ENCODE measurements around the gene SLC30A1.

SLC30A1 gene

DNA sequence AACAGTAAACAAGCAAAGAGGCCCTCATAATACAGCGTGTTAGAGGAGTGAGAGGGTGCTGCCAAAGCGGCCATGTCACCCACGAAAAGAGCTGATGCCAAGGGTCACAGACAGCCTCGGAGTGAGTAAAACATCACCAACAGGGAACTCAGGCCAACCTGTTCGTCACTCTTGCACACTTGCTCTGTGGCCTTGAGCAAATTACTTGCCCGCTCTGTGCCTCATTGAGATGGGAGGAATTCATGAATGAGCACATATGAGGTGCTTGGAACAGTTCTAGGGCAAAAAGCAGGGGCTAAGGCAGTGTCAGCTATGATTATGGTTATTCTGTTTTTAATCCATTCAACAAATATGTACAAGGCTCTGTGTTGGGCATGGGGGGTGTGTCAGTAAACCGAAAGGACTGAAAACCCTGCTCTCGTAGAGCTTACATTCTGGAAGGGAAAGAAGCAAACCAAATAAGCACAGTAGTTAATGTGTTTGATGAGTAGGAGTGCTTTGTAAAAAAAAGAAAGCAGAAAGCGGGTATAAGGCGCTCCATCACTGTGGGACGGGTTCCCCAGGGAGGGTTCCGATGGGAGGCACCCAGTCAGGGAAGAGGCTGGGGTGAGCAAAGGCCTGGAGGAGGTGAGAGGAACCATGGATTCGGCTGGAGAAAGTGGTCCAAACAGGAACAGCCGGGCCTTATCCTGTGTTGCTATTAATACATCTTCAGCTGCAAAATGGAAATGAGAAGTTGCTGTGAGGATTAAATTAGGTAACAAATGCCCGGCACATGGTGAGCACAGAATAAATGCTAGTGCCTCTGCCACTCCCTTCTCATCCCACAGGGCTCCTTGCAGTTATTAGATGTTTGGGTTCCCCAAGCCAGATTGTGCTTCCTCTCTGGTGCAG lies 47.5 kb downstream of the SLC30A1 start:
- TF ChIP-seq, protein P1, sequence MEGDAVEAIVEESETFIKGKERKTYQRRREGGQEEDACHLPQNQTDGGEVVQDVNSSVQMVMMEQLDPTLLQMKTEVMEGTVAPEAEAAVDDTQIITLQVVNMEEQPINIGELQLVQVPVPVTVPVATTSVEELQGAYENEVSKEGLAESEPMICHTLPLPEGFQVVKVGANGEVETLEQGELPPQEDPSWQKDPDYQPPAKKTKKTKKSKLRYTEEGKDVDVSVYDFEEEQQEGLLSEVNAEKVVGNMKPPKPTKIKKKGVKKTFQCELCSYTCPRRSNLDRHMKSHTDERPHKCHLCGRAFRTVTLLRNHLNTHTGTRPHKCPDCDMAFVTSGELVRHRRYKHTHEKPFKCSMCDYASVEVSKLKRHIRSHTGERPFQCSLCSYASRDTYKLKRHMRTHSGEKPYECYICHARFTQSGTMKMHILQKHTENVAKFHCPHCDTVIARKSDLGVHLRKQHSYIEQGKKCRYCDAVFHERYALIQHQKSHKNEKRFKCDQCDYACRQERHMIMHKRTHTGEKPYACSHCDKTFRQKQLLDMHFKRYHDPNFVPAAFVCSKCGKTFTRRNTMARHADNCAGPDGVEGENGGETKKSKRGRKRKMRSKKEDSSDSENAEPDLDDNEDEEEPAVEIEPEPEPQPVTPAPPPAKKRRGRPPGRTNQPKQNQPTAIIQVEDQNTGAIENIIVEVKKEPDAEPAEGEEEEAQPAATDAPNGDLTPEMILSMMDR (IDR thresholded peaks at IDR 0.05; ENCODE audit: low read depth, low read length, missing control alignments) = no peak
- in situ Hi-C loops (cut with HindIII; ENCODE audit: low sequenced_read_pairs) = no loop called here
- no peak for DNase-seq (ENCODE audit: low read depth)
- H3K4me3 ChIP-seq (ENCODE audit: low read depth, low read length) = no peak overlapping the region

DNA sequence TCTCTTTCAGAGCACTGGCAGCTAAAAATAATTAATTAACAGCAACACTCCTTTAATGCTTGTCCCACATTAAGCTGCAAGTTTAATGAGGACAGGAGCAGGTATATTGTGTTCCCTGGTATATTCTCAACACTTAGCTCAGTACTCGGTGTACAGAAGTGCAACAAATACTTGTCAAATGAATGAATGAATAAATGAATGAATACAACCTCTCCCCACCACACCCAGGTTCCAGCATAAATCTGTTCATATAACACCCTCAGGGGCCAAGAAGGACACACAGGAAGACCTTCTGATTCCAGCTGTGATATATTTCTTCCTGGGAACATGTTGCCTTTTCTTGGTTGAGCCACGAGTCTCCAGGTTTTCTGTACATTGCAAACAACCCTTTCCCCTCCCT lies 48.9 kb downstream of the SLC30A1 start:
- TF ChIP-seq, protein P1 (IDR thresholded peaks at IDR 0.05; ENCODE audit: low read depth, low read length, missing control alignments) = no peak
- no peak overlapping the region for H3K4me3 ChIP-seq (ENCODE audit: low read depth, low read length)
- in situ Hi-C loops (cut with HindIII; ENCODE audit: low sequenced_read_pairs) = no loop called here
- no peak for DNase-seq (ENCODE audit: low read depth)

DNA sequence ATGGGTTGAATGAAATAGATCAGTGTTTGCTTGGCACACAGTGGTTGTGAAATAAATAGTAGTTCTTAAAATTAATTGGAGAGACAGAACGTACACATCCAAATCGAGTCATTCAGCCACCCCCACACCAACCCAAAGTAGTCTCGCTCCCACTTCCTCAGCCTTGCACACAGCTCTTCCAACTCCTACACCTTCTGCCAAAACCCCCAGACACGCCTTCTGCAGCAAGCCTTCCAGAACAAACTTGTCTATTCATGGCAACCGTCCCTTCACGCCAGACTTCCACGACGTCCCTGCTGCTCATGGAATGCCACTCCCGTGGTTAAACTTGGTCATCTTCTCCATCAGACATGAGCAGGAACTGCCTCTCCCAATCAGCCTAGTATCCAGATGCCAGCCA lies 49.5 kb downstream of the SLC30A1 start:
- H3K4me3 ChIP-seq (ENCODE audit: low read depth, low read length) = no peak overlapping the region
- in situ Hi-C loops (cut with HindIII; ENCODE audit: low sequenced_read_pairs) = no loop called here
- no peak for DNase-seq (ENCODE audit: low read depth)
- TF ChIP-seq, protein P1 (IDR thresholded peaks at IDR 0.05; ENCODE audit: low read depth, low read length, missing control alignments) = no peak

DNA sequence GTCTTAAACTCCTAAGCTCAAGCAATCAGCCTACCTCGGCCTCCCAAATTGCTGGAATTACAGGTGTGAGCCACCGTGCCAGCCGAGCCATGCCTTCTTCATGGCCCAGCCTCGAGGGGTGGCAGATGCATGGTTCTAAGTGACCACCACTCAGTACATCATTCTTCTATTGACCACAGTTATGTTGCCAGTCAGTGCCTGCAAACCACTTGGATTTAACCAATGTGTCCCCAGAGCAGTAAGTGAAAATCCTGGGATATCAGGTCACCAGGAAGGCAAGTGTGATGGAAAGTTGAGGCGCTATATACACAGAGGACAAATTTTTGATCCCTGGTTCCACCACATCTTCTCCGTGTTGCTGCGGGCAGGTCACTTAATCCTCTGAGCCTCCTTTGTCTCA lies 50.0 kb downstream of the SLC30A1 start:
- TF ChIP-seq, protein P1 (IDR thresholded peaks at IDR 0.05; ENCODE audit: low read depth, low read length, missing control alignments) = no peak
- no peak for DNase-seq (ENCODE audit: low read depth)
- in situ Hi-C loops (cut with HindIII; ENCODE audit: low sequenced_read_pairs) = no loop called here
- no peak overlapping the region for H3K4me3 ChIP-seq (ENCODE audit: low read depth, low read length)

DNA sequence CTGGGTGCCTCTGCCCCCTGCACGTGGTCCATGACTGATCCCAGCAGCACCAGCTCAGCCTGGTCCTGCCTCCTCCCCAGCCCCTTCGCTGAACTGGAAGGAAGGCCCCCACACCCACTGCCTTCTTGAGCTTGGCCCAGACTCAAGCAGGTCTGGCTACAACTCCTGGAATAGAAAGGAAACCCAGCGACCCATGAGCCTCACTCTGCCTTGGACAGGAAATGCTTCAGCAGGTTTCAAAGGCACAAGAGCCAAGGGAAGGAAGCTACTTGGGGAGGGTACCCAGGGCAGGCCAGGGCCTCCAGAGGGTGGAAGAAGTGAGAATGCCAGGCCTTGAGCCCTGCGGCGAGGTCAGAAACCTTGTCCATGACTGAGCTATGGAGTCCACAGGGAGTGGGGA lies 51.1 kb downstream of the SLC30A1 start:
- no peak overlapping the region for H3K4me3 ChIP-seq (ENCODE audit: low read depth, low read length)
- no peak for DNase-seq (ENCODE audit: low read depth)
- in situ Hi-C loops (cut with HindIII; ENCODE audit: low sequenced_read_pairs) = no loop called here
- TF ChIP-seq, protein P1 (IDR thresholded peaks at IDR 0.05; ENCODE audit: low read depth, low read length, missing control alignments) = no peak

DNA sequence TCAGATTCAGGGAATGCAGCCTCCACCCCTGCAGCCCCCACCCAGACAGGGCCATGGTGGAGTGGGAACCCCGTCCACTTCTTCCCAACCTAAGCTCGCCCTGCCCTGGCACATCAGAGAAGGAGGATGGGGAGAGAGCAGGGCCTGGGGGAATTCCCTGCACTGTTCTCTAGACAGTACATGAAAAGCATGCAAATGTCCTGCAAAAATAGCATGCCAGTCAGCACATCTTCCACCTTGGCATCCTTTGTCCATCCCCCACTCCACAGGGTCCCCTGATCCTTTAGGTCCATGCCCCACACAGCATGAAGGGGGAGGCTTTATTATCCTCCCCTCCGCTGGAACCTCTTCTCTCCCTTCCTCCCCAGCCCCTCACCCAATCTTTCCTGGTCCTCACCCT lies 52.0 kb downstream of the SLC30A1 start:
- TF ChIP-seq, protein P1 (IDR thresholded peaks at IDR 0.05; ENCODE audit: low read depth, low read length, missing control alignments) = no peak
- no peak for DNase-seq (ENCODE audit: low read depth)
- H3K4me3 ChIP-seq (ENCODE audit: low read depth, low read length) = no peak overlapping the region
- in situ Hi-C loops (cut with HindIII; ENCODE audit: low sequenced_read_pairs) = no loop called here

Measured in astrocyte of the cerebellum (primary cell).